CD14-positive monocyte (primary cell): ENCODE data around the gene NBEA. TPM values are rescaled to one million over a fixed set of nuclear protein-coding genes. Genes with fewer than 3 reads are reported as not detected.

Experiments
- DNase-seq, 3 donors: peaks; one replicate each; pipeline ENCODE4 v3.0.0-alpha.2; 2011 to 2022
- H2AFZ ChIP-seq: 2 replicates; pipeline ENCODE4 v1.6.0; 2012; ENCODE audit warnings: mild to moderate bottlenecking, low read depth, low read length, inconsistent platforms; ENCODE audit not compliant: insufficient read depth, poor library complexity, severe bottlenecking
- H3K27ac ChIP-seq, 2 donors: 1 replicate in 1 of 2; 2 replicates in 1 of 2; pipeline ENCODE4 v1.5.1; 2012 to 2013; ENCODE audit warnings: low read length in 2 of 2, control low read depth in 1 of 2, inconsistent platforms in 1 of 2, low read depth in 1 of 2, mild to moderate bottlenecking in 1 of 2
- H3K27me3 ChIP-seq, 2 donors: one replicate each; pipeline versions ENCODE4 v1.6.0 to v1.6.1; 2011 to 2013; ENCODE audit warnings: low read length in 2 of 2; ENCODE audit not compliant: control insufficient read depth in 2 of 2, insufficient read depth in 2 of 2
- H3K36me3 ChIP-seq, 2 donors: replicated peaks in 1 of 2; 1 replicate in 1 of 2; 2 replicates in 1 of 2; pipeline versions ENCODE4 v1.5.1 to v1.6.1; 2012 to 2013; ENCODE audit warnings: low read length in 2 of 2, control low read depth in 1 of 2, inconsistent platforms in 1 of 2, mild to moderate bottlenecking in 1 of 2; ENCODE audit not compliant: insufficient read depth in 2 of 2, control insufficient read depth in 1 of 2
- H3K4me1 ChIP-seq, 2 donors: 1 replicate in 1 of 2; 2 replicates in 1 of 2; pipeline versions ENCODE4 v1.5.1 to v1.6.1; 2012 to 2013; ENCODE audit warnings: low read length in 2 of 2, control low read depth in 1 of 2, inconsistent platforms in 1 of 2, mild to moderate bottlenecking in 1 of 2, moderate library complexity in 1 of 2; ENCODE audit not compliant: insufficient read depth in 2 of 2, control insufficient read depth in 1 of 2
- H3K4me2 ChIP-seq: replicated peaks from 2 replicates; pipeline ENCODE3; 2012; ENCODE audit warnings: low read length, moderate library complexity, mild to moderate bottlenecking; ENCODE audit not compliant: poor library complexity, severe bottlenecking; ENCODE audit errors: extremely low read depth
- H3K4me3 ChIP-seq, 3 experiments: fragments of 200-600 bp in 1 of 3; sonication (generic) in 1 of 3; replicated peaks in 1 of 3; 1 replicate in 2 of 3; 2 replicates in 1 of 3; pipeline ENCODE4 v1.5.1; 2011 to 2013; ENCODE audit warnings: low read length in 3 of 3, mild to moderate bottlenecking in 3 of 3, control low read depth in 2 of 3, low read depth in 2 of 3, inconsistent platforms in 1 of 3, moderate library complexity in 1 of 3
- H3K79me2 ChIP-seq: 2 replicates; pipeline ENCODE4 v1.6.0; 2012; ENCODE audit warnings: mild to moderate bottlenecking, control low read depth, inconsistent platforms, low read length, moderate library complexity; ENCODE audit not compliant: insufficient read depth
- H3K9ac ChIP-seq: 2 replicates; pipeline ENCODE4 v1.6.0; 2017; ENCODE audit warnings: low read length, mild to moderate bottlenecking; ENCODE audit not compliant: insufficient read depth, poor library complexity, severe bottlenecking
- H3K9me3 ChIP-seq, 2 donors: replicated peaks in 1 of 2; 1 replicate in 1 of 2; 2 replicates in 1 of 2; pipeline versions ENCODE4 v1.5.1 to v1.6.1; 2012 to 2013; ENCODE audit warnings: low read length in 2 of 2, control low read depth in 1 of 2; ENCODE audit not compliant: control insufficient read depth in 1 of 2, insufficient read depth in 1 of 2
- H4K20me1 ChIP-seq: 2 replicates; pipeline ENCODE4 v1.6.0; 2012; ENCODE audit warnings: mild to moderate bottlenecking, low read length, control low read depth, moderate library complexity; ENCODE audit not compliant: insufficient read depth
- H3K27ac Mint-ChIP-seq, 7 donors: one replicate each; pipeline ENCODE4 v1.8.0; 2020; ENCODE audit warnings: mild to moderate bottlenecking in 7 of 7, mixed read lengths in 7 of 7, moderate library complexity in 6 of 7, inconsistent platforms in 2 of 7
- H3K27me3 Mint-ChIP-seq, 3 donors: one replicate each; pipeline ENCODE4 v1.8.0; 2021 to 2022; ENCODE audit warnings: low read depth in 3 of 3, mild to moderate bottlenecking in 3 of 3, mixed read lengths in 3 of 3, moderate library complexity in 3 of 3, inconsistent platforms in 1 of 3
- H3K36me3 Mint-ChIP-seq, 2 donors: one replicate each; pipeline ENCODE4 v1.8.0; 2020; ENCODE audit warnings: mixed read lengths in 2 of 2, inconsistent platforms in 1 of 2, mild to moderate bottlenecking in 1 of 2
- H3K4me1 Mint-ChIP-seq: one replicate; pipeline ENCODE4 v1.8.0; 2020; ENCODE audit warnings: mild to moderate bottlenecking, mixed read lengths
- H3K4me3 Mint-ChIP-seq, 2 donors: one replicate each; pipeline ENCODE4 v1.8.0; 2020; ENCODE audit warnings: mild to moderate bottlenecking in 2 of 2, mixed read lengths in 2 of 2, moderate library complexity in 1 of 2
- H3K9me3 Mint-ChIP-seq, 7 donors: one replicate each; pipeline ENCODE4 v1.8.0; 2020 to 2022; ENCODE audit warnings: mixed read lengths in 7 of 7, mild to moderate bottlenecking in 6 of 7, moderate library complexity in 6 of 7, inconsistent platforms in 2 of 7
- WGBS: methylation state at CpG from one replicate; pipeline ENCODE4 v1.1.5; 2013; ENCODE audit warnings: missing lambda C conversion rate; ENCODE audit not compliant: insufficient coverage; 5-methylcytosine and 5-hydroxymethylcytosine counted together
- intact Hi-C, 2 donors: fragments of 100-400 bp; cut with micrococcal nuclease; formaldehyde crosslinking; loops; one replicate each; pipeline versions ENCODE4 v1.15.0 to v1.15.1; 2023
- polyA plus RNA-seq, 3 donors: library from polyadenylated mRNA; depleted of rRNA in 1 of 3; unstranded in 2 of 3; stranded (reverse) in 1 of 3; fragments of 300-500 nt in 2 of 3; fragments of >200 nt in 1 of 3; fragmentation: Illumina TruSeq in 2 of 3; gene quantifications; 1 replicate in 2 of 3; 2 replicates in 1 of 3; pipeline ENCODE4 v1.2.3, GENCODE V29; 2012 to 2021
- TF ChIP-seq, protein P1 (sequence below): fragments of 200-600 bp; IDR thresholded peaks from one replicate; pipeline ENCODE4 v1.8.0; 2022; ENCODE audit warnings: antibody characterized with exemption, mild to moderate bottlenecking

NBEA gene
- polyA plus RNA-seq, 3 donors, result 0.03 to 0.23 (median 0.08) TPM

GRCh38 chr13:35343417-35343816 lies 401.3 kb downstream of the NBEA start:
- no peak overlapping the region for H3K4me3 ChIP-seq
- WGBS, result no CpG with 5 or more reads among the region's 3 CpGs
- no peaks in the 10 kb centered on the region for H3K36me3 Mint-ChIP-seq
- intact Hi-C loops, result no loop called here
- no peak overlapping the region for H2AFZ ChIP-seq
- TF ChIP-seq, protein P1, sequence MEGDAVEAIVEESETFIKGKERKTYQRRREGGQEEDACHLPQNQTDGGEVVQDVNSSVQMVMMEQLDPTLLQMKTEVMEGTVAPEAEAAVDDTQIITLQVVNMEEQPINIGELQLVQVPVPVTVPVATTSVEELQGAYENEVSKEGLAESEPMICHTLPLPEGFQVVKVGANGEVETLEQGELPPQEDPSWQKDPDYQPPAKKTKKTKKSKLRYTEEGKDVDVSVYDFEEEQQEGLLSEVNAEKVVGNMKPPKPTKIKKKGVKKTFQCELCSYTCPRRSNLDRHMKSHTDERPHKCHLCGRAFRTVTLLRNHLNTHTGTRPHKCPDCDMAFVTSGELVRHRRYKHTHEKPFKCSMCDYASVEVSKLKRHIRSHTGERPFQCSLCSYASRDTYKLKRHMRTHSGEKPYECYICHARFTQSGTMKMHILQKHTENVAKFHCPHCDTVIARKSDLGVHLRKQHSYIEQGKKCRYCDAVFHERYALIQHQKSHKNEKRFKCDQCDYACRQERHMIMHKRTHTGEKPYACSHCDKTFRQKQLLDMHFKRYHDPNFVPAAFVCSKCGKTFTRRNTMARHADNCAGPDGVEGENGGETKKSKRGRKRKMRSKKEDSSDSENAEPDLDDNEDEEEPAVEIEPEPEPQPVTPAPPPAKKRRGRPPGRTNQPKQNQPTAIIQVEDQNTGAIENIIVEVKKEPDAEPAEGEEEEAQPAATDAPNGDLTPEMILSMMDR, result no peak
- peaks cover 0 to 3% (median 0%) of the 10 kb centered on the region in 7 donors for H3K9me3 Mint-ChIP-seq
- H4K20me1 ChIP-seq, result no peaks in the 10 kb centered on the region
- no peak overlapping the region for H3K9ac ChIP-seq
- H3K27me3 Mint-ChIP-seq, result peaks cover 0 to 1% (median 0%) of the 10 kb centered on the region in 3 donors
- H3K4me2 ChIP-seq, result no peak overlapping the region
- no peaks in the 10 kb centered on the region for H3K36me3 ChIP-seq
- no peaks in the 10 kb centered on the region for H3K27me3 ChIP-seq
- H3K27ac Mint-ChIP-seq, result no peak overlapping the region
- no peaks in the 10 kb centered on the region for H3K4me1 ChIP-seq
- no peaks in the 10 kb centered on the region for H3K4me1 Mint-ChIP-seq
- H3K79me2 ChIP-seq, result no peaks in the 10 kb centered on the region
- no peak overlapping the region for H3K27ac ChIP-seq
- no peak overlapping the region for H3K4me3 Mint-ChIP-seq
- no peak for DNase-seq
- H3K9me3 ChIP-seq, result no peaks in the 10 kb centered on the region

DNA sequence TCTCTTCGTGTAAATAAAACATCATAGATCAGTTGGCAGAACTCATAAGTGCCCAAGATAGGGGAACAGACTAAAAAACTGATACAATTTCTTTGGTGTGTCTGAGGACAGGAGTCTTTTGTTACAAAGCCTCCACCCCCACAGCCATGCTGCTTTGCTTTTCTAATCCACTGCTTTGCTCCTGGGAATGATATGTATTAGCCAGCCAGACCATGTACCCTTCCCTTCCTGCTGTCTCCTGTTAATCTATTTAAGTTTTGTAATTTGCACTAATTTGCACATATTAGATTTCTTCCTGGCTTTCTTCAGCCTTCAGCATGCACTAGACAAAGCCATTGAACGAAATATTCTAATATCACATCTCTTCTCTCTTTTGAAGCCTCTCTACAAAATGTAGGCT lies 403.9 kb downstream of the NBEA start:
- Histone ChIP-seq H3K4me1 (no peaks in the 10 kb centered on the region), H3K27ac (no peak overlapping the region), H3K36me3 (no peaks in the 10 kb centered on the region), H3K79me2 (no peaks in the 10 kb centered on the region), H3K27me3 (no peaks in the 10 kb centered on the region), H4K20me1 (no peaks in the 10 kb centered on the region), H3K9me3 (no peaks in the 10 kb centered on the region), H3K4me2 (no peak overlapping the region), H2AFZ (no peak overlapping the region), H3K4me3 (no peak overlapping the region), H3K9ac (no peak overlapping the region)
- H3K36me3 Mint-ChIP-seq, result no peaks in the 10 kb centered on the region
- H3K9me3 Mint-ChIP-seq, result no peaks in the 10 kb centered on the region
- TF ChIP-seq, protein P1, result no peak
- DNase-seq, result no peak
- intact Hi-C loops, result no loop called here
- H3K4me1 Mint-ChIP-seq, result no peaks in the 10 kb centered on the region
- no peak overlapping the region for H3K27ac Mint-ChIP-seq
- H3K4me3 Mint-ChIP-seq, result no peak overlapping the region
- peaks cover 0 to 1% (median 0%) of the 10 kb centered on the region in 3 donors for H3K27me3 Mint-ChIP-seq
- no CpG with 5 or more reads among the region's 2 CpGs for WGBS
